Measurements from ENCODE around the gene SSTR3. TPM values are rescaled to one million over a fixed set of nuclear protein-coding genes. Genes with fewer than 3 reads are reported as not detected.

Gene SSTR3
- total and polyA plus RNA-seq, 10 of the 15 experiments (the other 5 are each of a cell fraction or from before 2014, with no cell fraction given), result 0.03 to 4.5 (median 2.4) TPM

- TF ChIP-seq TCF12 (IDR thresholded peaks at IDR 0.05; ENCODE audit: low read depth, low read length) (0 out of 2 replicates have a peak, but pooled peaks have one; percentile 15), ZNF384 (IDR thresholded peaks at IDR 0.05; ENCODE audit: borderline replicate concordance, low read depth, low read length) (no peak), EED (IDR thresholded peaks at IDR 0.05; ENCODE audit: low read depth) (no peak), CTCF (IDR thresholded peaks at IDR 0.05 in 2 of 3, conservative IDR thresholded peaks at IDR 0.05 in 1 of 3; ENCODE audit: control insufficient read depth in 2 of 3, extremely low read depth in 1 of 3, insufficient read depth in 1 of 3, low read depth in 3 of 3, low read length in 3 of 3) (no peak), ZNF274 (IDR thresholded peaks at IDR 0.05; ENCODE audit: insufficient read depth, insufficient read length) (no peak), JUNB (IDR thresholded peaks at IDR 0.05) (no peak), NKRF (conservative IDR thresholded peaks at IDR 0.05) (no peak), JUND (IDR thresholded peaks at IDR 0.05; ENCODE audit: low read depth, low read length) (no peak), MXI1 (IDR thresholded peaks at IDR 0.05; ENCODE audit: low read depth, low read length) (no peak), IRF4 (IDR thresholded peaks at IDR 0.05; ENCODE audit: low read depth, low read length) (no peak), HDAC2 (IDR thresholded peaks at IDR 0.05) (no peak), CUX1 (IDR thresholded peaks at IDR 0.05; ENCODE audit: insufficient replicate concordance, low read depth, low read length) (no peak), MLLT1 (IDR thresholded peaks at IDR 0.05) (no peak), NFIC (IDR thresholded peaks at IDR 0.05; ENCODE audit: low read depth, low read length) (no peak)
Measured at GRCh38 chr22:37229012-37229804, 16.9 kb upstream of the SSTR3 start (continued).

Data from GM12878 (cell line).